IPS-NIHi11 (cell line): ENCODE results near the gene NEGR1.

ENCODE experiments used
- DNase-seq: peaks from one replicate; pipeline ENCODE4 v3.0.0; 2012; ENCODE audit warnings: mixed read lengths, low spot score

The NEGR1 gene

GRCh38 chr1:72023063-72023930 is 259.0 kb downstream of the NEGR1 start:
- DNase-seq = peak; percentile 10

GRCh38 chr1:72018562-72018961 is 263.8 kb downstream of the NEGR1 start:
- peak; percentile 14 for DNase-seq

- no peak for DNase-seq
Measured at GRCh38 chr1:72015006-72015405, 267.3 kb downstream of the NEGR1 start.

GRCh38 chr1:72013161-72013560 is 269.2 kb downstream of the NEGR1 start:
- DNase-seq = no peak

- no peak for DNase-seq
Measured at GRCh38 chr1:72011721-72012120, 270.6 kb downstream of the NEGR1 start.

- DNase-seq = no peak
Measured at GRCh38 chr1:72010094-72010431, 272.3 kb downstream of the NEGR1 start.

- no peak for DNase-seq
Measured at GRCh38 chr1:72009173-72010093, 272.9 kb downstream of the NEGR1 start.

GRCh38 chr1:72007312-72007711 is 275.0 kb downstream of the NEGR1 start:
- DNase-seq = no peak

- DNase-seq = no peak
Measured at GRCh38 chr1:72006092-72006491, 276.2 kb downstream of the NEGR1 start.

GRCh38 chr1:72003092-72003491 is 279.2 kb downstream of the NEGR1 start:
- DNase-seq = no peak

- DNase-seq = peak; percentile 4
Measured at GRCh38 chr1:72000809-72001208, 281.5 kb downstream of the NEGR1 start.

- no peak for DNase-seq
Measured at GRCh38 chr1:71994646-71995045, 287.7 kb downstream of the NEGR1 start.

- no peak for DNase-seq
Measured at GRCh38 chr1:71987181-71987580, 295.2 kb downstream of the NEGR1 start.

- no peak for DNase-seq
Measured at GRCh38 chr1:71986160-71986559, 296.2 kb downstream of the NEGR1 start.

- DNase-seq = no peak
Measured at GRCh38 chr1:71980556-71980955, 301.8 kb downstream of the NEGR1 start.

- DNase-seq = no peak
Measured at GRCh38 chr1:71979882-71980281, 302.5 kb downstream of the NEGR1 start.

- no peak for DNase-seq
Measured at GRCh38 chr1:71967670-71968069, 314.7 kb downstream of the NEGR1 start.

- DNase-seq = no peak
Measured at GRCh38 chr1:71964188-71964587, 318.2 kb downstream of the NEGR1 start.

- no peak for DNase-seq
Measured at GRCh38 chr1:71956613-71957285, 325.6 kb downstream of the NEGR1 start.

- DNase-seq = no peak
Measured at GRCh38 chr1:71950579-71950978, 331.8 kb downstream of the NEGR1 start.

GRCh38 chr1:71949681-71950080 is 332.7 kb downstream of the NEGR1 start:
- DNase-seq = no peak

- DNase-seq = no peak
Measured at GRCh38 chr1:71948561-71948960, 333.8 kb downstream of the NEGR1 start.
